ENCODE data around the gene MINAR2.

MINAR2 gene, protein sequence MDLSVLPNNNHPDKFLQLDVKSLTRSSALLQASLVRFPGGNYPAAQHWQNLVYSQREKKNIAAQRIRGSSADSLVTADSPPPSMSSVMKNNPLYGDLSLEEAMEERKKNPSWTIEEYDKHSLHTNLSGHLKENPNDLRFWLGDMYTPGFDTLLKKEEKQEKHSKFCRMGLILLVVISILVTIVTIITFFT

GRCh38 chr5:129747572-129748407 lies at the start of gene MINAR2:
MINAR2 (plus strand) TSS chr5:129748094; CDS start chr5:129748191, 97 bp downstream.
- no peak for DNase-seq (ENCODE audit: low spot score)

- no peak for DNase-seq (ENCODE audit: low spot score)
Observed at GRCh38 chr5:129698661-129699060, 49.2 kb upstream of the MINAR2 start.

- no peak for DNase-seq (ENCODE audit: low spot score)
Observed at GRCh38 chr5:129716235-129716634, 31.7 kb upstream of the MINAR2 start.

GRCh38 chr5:129716651-129717050 lies 31.2 kb upstream of the MINAR2 start:
- no peak for DNase-seq (ENCODE audit: low spot score)

GRCh38 chr5:129717751-129718310 lies 30.1 kb upstream of the MINAR2 start:
- DNase-seq (ENCODE audit: low spot score), result no peak

GRCh38 chr5:129718471-129719090 lies 29.3 kb upstream of the MINAR2 start:
- DNase-seq (ENCODE audit: low spot score), result no peak

DNA sequence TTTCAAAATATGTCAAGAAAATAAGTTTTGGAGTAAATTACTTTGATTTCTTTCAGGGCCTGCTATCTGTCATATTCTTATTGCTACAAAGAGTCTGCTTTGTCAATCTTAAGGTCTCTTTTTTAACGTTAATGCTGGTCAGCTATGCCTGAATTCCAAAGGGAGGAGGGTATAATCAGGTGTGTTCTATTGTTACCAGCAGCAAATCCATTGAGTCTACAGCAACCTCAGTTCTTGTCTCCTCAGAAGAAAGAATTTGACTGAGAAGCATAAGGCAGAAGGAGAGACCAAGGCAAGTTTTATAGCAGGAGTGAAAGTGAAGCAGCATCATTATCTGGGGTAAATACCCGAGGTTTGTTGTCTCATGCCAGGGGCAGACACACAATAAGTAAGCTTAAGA lies 23.7 kb upstream of the MINAR2 start:
- no peak for DNase-seq (ENCODE audit: low spot score)

DNA sequence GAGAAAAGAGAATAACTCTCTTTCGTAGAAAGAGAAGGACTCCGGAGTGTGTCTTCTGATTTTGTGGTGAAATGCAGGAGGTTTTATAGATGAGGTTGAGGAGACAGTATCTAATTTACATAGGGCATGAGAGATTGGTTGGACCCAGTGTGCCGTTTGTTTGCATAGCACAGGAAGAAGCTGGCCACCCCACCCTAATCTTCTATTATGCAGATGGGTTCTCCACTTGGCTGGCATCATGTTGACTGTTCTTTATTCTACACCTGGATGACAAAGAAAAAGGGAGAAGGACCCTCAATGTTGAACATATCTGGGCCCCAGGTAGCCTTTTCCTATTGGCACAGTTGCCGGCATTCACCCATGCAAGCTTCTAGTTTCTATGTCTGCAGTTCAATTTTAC lies 23.2 kb upstream of the MINAR2 start:
- DNase-seq (ENCODE audit: low spot score), result no peak

- DNase-seq (ENCODE audit: low spot score), result no peak
Observed at GRCh38 chr5:129739773-129740172, 8.1 kb upstream of the MINAR2 start.

- no peak for DNase-seq (ENCODE audit: low spot score)
Observed at GRCh38 chr5:129743541-129744187, 4.2 kb upstream of the MINAR2 start.

DNA sequence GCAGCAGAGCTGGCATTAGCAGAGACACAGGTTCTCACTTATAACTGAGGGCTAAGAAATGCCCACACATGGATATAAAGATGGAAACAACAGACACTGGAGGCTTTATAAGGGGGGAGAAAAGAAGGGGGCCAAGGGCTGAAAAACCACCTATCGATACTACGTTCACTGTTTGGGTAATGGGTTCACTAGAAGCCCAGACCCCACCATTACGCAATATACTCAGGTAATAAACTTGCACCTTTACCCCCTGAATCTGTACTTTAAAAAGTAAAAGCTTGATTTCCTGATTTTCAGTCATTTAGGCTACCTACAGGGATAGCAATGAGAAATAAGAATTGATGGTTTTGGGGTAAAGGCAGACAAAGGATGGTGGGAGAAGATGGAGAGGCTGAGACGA lies 1.9 kb upstream of the MINAR2 start:
- DNase-seq (ENCODE audit: low spot score), result no peak

DNA sequence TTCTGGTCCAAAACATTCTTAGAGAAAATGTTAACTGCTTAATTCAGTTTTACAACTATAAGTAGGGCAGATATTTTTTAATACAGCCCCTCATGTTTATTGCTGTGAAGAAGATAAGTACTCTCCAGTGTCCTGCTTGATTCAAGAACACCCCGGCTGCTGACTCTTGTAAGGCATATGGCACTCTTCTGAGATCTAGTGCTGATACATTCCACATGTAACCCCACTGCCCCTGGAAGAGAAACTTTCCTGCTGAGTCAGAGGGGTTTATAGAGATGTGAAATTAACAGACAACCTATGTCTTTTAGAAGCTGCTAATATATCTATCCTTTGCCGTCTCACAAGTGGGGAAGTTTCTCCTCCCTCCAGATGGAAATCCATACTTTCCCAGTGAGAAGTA lies 1.0 kb upstream of the MINAR2 start:
- no peak for DNase-seq (ENCODE audit: low spot score)

- no peak for DNase-seq (ENCODE audit: low spot score)
Observed at GRCh38 chr5:129748913-129749880, 1.3 kb downstream of the MINAR2 start.

- no peak for DNase-seq (ENCODE audit: low spot score)
Observed at GRCh38 chr5:129760636-129761325, 12.9 kb downstream of the MINAR2 start.

- no peak for DNase-seq (ENCODE audit: low spot score)
Observed at GRCh38 chr5:129763651-129764050, 15.8 kb downstream of the MINAR2 start.

DNA sequence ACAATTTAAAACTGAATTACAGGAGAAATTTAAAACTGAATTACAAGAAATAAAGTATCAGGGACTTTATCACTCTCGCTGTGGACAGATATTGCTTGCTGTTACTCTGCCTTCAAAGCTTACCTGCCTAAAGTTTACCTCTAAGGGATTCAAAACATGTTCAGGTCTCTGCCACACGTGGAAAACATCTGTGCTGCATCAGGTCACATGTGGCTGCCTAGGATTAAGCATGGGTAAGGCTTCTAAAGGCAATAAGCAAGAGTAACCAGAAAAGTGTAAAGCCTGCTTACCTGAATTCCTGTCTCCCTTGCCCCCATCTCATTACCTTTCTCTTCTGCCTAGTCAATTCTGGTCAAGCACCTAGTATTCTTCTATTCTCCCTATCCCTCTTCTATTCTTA lies 18.9 kb downstream of the MINAR2 start:
- no peak for DNase-seq (ENCODE audit: low spot score)

GRCh38 chr5:129767927-129768380 lies 20.1 kb downstream of the MINAR2 start:
- peak; percentile 89 for DNase-seq (ENCODE audit: low spot score)

GRCh38 chr5:129768735-129769134 lies 20.8 kb downstream of the MINAR2 start:
- DNase-seq (ENCODE audit: low spot score), result no peak

- no peak for DNase-seq (ENCODE audit: low spot score)
Observed at GRCh38 chr5:129770024-129770820, 22.3 kb downstream of the MINAR2 start.
